HG03159 (cell line): Measurements from ENCODE around the gene RAB27B.

ENCODE experiments used
- ATAC-seq: cut with Tn5 transposase; IDR thresholded peaks from one replicate; pipeline ENCODE4 v1.9.1; 2021; ENCODE audit warnings: mild to moderate bottlenecking, moderate library complexity; ENCODE audit not compliant: unreplicated experiment

The RAB27B gene

GRCh38 chr18:54906331-54907185 lies 78.3 kb downstream of the RAB27B start:
- ATAC-seq, result no peak

- no peak for ATAC-seq
These were observed 81.3 kb downstream of the RAB27B start for GRCh38 chr18:54909538-54909937.

DNA sequence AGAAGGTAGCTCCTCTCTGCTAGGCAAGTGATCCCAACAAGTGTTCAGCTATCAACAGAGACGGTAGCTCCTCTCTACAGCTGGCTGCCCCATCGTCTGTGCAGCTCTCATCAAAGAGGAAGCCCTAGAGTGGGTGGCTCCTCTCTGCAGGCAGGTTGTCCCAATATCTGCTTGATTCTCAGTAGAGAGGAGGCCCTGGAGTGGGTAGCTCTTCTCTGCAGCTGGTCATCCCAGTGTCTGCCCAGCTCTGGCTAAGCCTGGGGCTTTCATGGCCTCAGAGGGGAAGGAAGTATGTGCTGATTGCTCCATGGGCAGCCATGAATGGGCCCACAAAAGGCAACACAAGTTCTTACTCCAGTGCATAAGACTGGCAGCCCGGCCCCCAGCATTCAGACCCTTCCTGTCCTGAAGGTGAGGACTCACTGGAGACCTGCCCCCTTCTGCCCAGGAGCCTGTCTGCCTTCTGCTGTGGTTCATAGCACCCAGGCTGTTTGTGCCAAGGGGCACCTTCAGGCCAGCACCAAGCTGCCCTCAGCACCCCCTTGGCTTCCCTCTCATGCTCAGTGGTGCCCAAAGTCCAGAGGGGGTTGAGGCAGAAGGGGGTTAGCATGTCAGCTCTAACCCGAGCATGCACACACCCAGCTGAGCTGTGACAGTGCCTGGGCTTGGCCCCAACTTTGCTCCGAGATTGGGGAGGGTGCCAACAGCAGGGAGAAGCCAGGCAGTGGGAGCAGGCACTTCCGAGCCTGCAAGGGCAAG lies 82.1 kb downstream of the RAB27B start:
- ATAC-seq, result no peak

DNA sequence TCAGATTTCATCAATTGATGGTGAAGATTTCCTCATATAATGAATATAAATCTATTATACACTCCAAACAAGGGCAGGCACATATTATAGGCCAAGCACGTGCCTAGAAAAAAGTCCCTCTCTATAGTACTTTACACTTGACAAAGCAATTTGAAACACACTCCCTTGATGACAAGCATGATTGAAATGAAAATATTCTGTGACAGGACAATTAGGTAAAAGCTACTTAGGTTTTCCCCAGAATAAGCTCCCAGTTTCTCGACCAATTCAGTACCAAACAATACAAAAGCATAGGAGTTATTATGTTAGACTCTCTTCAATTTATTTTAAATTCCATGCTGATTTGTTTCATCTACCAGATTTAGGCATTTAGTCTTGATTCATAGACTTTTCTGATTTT lies 83.3 kb downstream of the RAB27B start:
- no peak for ATAC-seq

DNA sequence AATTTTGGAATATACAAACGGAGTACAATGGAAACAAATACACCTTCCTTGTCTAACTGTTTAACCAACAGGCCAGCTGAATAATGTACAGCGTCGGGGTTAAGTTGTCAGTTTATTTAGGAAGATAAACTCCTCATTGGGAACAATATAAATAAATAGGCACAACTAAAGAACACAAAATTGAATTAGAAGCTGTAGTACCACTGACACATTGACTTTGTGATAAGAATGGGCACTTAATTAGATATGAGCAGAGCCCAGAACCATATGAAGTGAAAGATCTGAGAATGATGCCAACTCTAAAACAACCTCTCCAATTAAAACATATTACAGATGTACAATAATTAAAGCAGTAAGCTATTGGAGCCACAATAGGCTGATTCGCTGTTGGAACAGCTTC lies 86.5 kb downstream of the RAB27B start:
- no peak for ATAC-seq

GRCh38 chr18:54916507-54916906 lies 88.2 kb downstream of the RAB27B start:
- ATAC-seq, result no peak

DNA sequence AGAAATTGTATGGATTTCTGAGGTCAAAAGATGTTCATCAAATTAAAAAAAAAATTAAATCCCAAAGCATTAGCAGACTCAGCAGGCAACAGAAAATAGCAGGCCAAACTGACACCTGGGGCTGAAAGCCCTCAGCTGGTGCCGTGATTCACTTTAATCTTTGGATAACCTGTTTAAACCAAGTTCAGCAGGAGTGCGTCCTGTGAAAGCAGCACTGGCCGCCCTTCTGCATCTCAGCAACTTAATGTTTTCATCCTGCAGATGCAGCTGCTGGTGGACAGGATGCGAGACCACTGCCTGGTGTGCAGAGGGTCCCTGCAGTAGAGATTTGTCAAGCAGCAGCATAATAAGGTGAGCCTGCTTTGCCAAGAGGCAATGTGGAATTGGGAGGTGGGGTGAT lies 89.8 kb downstream of the RAB27B start:
- no peak for ATAC-seq

DNA sequence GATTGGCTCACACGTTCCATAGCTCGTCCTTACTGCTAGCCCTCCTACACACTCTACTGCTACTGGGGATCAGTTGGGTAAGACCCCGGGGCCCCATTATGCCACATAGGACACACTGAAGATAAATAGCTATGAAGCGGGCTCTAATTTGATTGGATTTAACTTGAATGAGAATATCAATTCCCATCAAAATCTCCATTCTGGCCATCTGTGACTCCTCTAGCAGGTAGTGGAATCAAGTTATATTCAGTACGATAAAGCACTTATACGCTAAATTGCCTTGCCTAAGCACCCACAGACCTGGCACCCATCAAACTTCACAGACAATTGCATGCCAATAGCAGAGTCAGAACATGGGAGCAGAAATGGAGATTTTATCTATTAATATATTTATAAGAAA lies 91.1 kb downstream of the RAB27B start:
- no peak for ATAC-seq

DNA sequence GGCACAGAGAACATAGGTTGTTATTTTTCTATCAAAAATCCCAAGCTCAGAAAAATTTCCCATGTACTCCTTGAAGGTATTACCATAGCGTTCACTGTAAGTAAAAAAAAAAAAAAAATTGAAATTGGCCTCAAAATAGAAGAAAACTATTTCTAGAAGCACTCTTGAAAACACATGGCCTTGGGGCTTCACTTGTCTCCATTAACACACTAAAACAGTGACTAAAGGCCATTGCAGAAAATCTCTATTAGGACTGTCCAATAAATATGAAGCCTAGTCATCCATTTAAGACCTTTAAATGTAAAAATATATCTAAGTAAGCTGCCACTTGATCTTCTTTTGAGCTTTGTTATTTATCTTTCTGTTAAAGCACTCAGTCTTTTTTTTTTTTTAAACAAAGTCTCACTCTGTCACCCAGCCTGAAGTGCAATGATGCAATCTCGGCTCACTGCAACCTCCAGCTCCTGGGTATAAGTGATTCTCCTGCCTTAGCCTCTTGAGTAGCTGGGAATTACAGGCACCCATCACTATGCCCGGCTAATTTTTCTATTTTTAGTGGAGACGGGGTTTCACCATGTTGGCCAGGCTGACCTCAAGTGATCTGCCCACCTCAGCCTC lies 95.2 kb downstream of the RAB27B start:
- ATAC-seq, result no peak

- no peak for ATAC-seq
These were observed 96.7 kb downstream of the RAB27B start for GRCh38 chr18:54924948-54925347.

DNA sequence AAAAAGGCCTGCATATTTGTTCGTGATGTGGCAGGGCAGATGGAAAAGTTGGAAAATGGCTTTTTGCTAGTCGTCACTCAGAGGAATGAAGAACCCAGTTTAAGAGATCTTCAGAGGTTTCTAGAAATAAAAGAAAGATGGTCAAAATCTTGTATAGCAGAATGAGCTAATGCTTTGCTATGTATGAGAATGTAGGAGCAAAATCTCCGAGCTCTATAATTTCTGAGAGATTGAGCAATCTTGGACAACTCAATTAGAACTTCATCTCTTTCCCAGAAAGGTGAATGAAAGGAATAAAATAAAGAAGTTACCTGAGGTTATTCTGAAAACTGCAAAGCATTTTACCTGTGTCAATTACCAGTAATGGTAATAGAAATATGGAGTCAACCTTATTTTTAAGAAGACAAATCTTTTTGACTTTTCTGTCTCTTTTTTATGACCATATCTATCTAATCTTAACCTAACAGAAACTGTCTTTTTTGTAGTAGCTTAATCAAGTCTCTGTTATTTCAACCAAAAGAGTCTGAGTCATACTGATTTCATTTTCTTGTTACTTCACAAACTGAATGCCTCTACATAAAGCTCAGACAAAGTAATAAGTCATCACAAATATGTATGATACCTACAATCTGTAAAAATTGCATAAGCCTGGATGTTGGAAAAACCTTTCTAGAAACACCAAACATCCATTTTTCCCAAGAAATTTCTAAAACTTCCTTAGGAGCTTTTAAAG lies 98.5 kb downstream of the RAB27B start:
- ATAC-seq, result no peak

GRCh38 chr18:54928236-54928635 lies 100.0 kb downstream of the RAB27B start:
- ATAC-seq, result no peak

GRCh38 chr18:54931152-54931551 lies 102.9 kb downstream of the RAB27B start:
- ATAC-seq, result no peak

GRCh38 chr18:54932472-54932871 lies 104.2 kb downstream of the RAB27B start:
- no peak for ATAC-seq

DNA sequence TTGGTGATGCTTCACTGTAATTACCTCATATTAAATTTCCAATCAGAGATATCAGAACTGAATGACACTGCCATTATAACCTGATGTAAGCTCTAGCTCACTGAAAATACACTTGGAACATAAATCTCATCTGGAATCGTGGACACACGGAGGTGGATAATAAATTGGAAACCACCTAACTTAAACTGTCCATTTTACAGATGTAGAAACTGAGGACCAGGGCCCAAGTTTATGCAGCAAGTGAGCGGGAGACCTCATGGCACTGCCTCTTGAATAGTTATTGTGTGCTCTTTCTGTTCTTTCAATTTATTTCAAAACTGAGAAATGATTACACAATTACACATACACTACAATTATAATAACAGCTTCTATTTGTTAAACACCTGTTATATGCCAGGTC lies 110.2 kb downstream of the RAB27B start:
- ATAC-seq, result no peak

- ATAC-seq, result no peak
These were observed 111.2 kb downstream of the RAB27B start for GRCh38 chr18:54939361-54939917.

GRCh38 chr18:54942144-54942543 lies 113.9 kb downstream of the RAB27B start:
- ATAC-seq, result no peak

DNA sequence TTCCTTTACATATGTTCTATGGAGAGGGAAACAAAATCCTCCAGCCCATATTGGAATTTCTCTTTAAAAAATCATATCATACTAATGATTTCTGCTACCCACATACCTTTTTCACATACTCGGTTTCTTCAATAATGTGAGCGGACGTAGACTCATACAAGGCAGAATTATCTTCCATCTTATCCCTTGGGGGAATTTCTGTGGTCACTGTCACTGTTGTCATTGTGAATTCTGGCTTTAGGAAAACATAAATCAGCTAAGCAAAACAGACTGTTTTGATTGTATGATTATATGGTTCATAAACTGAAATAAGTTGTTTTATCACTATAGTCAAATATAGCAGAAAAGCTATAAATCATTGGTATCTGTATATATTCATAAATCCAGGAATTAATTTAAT lies 114.3 kb downstream of the RAB27B start:
- no peak for ATAC-seq
